ENCODE results near the gene REN. TPM values are rescaled to one million over a fixed set of nuclear protein-coding genes. Genes with fewer than 3 reads are reported as not detected.

Gene REN
- 0.14 and 0.28 TPM in 2 replicates for total RNA-seq

DNA sequence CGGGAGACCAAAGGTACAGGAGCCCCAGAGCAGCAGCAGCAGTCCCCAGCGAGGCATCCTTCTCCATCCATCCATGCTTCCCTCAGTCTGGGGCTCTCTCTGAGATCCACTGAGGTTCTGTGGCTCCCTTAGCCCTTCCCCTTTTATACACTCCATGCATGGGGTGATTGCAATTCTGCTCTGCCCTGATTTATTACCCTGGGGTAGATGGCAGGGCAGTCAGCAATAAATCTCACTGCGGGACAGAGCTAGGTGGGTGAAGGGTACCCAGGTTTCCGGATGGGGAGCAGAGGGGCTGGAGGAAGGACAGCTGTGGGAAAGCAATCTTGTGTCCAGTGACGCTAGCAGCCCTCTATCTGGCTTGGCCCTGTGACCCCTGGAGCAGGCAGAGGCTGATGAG, at the start of gene REN:
Gene REN (minus strand): TSS at position 119 of the 400 bp plus-strand sequence. CDS start 44 bp downstream, at position 75.

DNA sequence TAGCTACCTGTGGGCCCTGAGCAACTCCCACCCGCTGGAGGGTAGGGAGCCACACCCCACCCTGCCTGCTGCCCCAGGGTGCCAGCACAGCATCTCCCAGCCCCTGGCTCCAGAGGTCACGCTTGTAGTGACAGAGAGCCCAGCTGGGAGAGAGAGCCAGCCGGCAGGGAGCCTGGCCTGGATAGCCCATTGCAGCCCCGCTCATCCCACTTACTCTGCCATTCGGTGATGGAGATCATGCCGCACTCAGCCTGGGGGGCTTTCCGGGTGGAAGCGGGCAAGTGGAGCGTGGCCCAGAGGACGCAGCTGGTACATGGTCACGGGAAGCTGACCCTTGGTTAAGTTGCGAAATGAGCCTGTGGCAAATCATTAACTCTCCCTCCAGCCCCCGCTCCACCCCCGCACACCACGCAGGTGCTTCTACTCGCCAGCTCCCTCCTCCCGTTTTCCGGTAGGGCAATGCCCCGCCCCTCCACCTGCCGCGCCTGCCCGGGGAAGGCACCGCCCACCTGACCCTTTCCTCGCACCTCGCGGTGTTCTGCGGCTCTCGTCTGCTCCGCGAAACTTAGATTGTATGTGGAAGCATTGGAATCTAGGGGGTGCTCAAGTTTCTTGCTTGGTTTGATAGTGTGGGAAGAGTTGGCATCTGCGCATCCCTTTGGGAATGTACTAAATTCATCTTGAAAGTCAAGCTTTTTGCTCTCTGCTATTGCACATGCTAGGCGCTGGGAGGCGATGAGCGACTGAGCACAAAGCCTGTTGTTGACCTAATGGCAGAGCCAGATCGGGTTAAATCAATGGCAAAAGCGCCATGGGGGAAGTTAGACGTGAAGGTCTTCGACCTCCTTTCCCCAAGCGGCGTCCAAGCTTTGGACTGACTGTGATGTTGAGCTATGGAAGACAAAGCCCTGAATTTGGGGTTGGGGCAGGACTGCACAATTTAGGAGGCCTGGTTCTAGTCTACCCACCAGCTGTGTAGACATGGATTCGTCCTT, 47.8 kb upstream of the REN start, which contains the start of gene GOLT1A:
Gene GOLT1A (minus strand): TSS at position 321 of the 995 bp plus-strand sequence. CDS start 82 bp downstream, at position 239.

DNA sequence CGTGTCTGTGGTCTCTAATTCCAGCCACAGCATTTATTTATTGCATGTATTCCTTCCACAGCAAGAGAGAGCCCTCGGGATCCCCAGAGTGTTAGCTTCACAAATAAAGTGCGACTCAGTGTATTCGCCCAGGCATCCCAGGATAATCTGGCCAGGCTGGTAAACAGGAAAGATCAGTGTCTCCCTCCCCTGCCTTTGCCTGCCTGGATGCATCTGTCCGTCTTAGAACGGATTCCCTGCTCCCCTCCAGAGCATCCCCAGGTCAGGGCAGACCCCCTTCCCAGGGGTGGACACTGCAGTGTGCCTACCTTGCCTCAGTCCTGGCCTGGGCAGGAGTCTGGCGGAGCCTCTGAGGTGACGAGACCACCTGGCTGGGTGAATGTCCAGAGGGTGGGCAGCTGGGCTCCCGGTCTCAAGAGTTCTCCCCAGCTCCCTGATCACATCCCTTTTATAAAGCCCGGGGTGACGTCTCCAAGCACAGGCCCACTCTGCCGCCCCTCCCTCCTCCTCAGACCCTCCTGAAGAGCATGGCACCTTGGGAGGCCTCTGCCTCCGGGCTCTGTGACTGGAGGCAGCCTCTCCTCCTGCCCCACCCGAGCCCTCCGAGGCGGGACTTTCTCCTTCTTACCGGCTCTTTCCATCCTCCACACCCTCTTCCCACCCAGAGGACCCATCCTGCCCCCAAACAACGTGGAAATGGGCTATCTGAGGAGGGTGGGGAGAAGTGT, 30.1 kb upstream of the REN start, which contains the start of gene KISS1:
Gene KISS1 (minus strand): TSS at position 424 of the 728 bp plus-strand sequence. CDS start 3,615 bp downstream, outside the sequence.

DNA sequence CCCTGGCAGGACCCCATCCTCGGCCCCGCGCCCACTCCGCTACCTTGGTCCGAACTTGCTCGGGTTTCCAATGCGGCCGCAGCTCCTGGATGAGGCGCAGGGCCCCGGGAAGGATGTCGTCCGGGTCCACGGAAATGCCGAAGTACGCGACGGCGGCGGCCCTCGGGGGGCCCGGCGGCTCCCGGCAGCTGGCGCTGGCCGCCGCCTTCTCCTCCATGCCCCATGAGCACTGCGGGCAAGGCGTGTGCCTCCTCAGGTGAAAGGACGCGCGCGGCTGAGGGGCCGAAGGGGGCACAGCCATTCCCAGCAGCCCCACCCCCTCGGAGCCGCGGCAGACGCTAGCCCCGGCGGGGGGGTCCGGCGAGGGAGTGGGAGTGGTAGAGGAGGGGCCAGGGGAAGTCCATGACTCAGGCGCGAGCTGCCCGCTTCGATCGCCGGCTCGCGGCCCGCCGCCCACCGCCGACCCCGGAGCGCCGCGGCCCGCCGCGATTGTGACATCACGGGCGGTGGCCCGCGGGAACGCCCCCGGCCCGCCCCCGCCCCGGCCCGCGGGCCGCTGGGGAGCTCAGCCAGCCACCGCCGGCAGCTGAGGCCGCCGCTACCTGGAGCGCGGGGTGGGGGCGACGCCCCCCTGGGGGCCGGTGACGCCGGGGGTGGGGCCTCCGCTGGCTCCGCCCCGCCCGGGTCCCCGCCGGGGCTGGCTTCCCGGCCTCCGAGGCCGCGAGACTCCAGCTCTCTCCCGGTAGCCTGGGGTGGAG, 14.4 kb downstream of the REN start, which contains the start of gene ETNK2:
Gene ETNK2 (minus strand): TSS at position 493 of the 758 bp plus-strand sequence. CDS start 192 bp downstream, at position 301.

Other genes starting within 250 kb of the REN start
- gene SOX13, start 93.2 kb downstream of the REN start, total RNA-seq = 2.2 and 2.8 TPM in 2 replicates
- gene ETNK2, start 14.3 kb downstream of the REN start, total RNA-seq = 2.3 and 5.4 TPM in 2 replicates
- gene KISS1, start 30.2 kb upstream of the REN start, total RNA-seq = 0.71 TPM in 1 of 2 replicates, not detected in the other
- gene GOLT1A, start 47.7 kb upstream of the REN start, total RNA-seq = not detected in 2 replicates
- 1.5 and 1.8 TPM in 2 replicates for gene PLEKHA6, start 193.6 kb upstream of the REN start, total RNA-seq
- gene PPP1R15B, start 245.5 kb upstream of the REN start, total RNA-seq = 21.9 and 23.5 TPM in 2 replicates

Measured in smooth muscle cell of bladder (primary cell).